GM12864 (cell line): Measurements from ENCODE around the gene PI4KB.

Experiments used
- DNase-seq: peaks from one replicate; pipeline ENCODE4 v3.0.0-alpha.2; 2011; ENCODE audit warnings: low read depth
- H3K4me3 ChIP-seq: 2 replicates; pipeline ENCODE4 v1.5.1; 2011; ENCODE audit warnings: mild to moderate bottlenecking, low read depth, low read length, control low read depth
- TF ChIP-seq, protein P1 (sequence below): IDR thresholded peaks from 2 replicates; pipeline ENCODE4 v1.5.1; 2011; ENCODE audit warnings: low read depth, mild to moderate bottlenecking, moderate library complexity, low read length, control low read depth, inconsistent platforms; ENCODE audit errors: missing control alignments

The PI4KB gene

DNA sequence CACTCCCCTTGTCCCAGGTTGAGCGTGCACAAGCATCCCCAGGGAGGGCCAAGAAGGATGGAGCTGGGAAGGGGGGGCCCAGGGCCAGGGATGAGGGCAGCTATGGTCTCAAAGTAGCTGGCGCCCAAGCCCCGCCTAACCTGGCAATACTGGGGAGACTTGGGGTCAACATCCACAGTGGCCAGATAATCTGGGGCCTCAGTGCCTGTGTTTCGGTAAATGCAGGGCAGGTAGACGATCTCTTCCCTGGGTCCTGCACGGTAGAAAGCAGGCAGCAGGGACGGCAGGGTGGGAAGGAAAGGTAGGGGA, 42.0 kb upstream of the PI4KB start:
- TF ChIP-seq, protein P1, sequence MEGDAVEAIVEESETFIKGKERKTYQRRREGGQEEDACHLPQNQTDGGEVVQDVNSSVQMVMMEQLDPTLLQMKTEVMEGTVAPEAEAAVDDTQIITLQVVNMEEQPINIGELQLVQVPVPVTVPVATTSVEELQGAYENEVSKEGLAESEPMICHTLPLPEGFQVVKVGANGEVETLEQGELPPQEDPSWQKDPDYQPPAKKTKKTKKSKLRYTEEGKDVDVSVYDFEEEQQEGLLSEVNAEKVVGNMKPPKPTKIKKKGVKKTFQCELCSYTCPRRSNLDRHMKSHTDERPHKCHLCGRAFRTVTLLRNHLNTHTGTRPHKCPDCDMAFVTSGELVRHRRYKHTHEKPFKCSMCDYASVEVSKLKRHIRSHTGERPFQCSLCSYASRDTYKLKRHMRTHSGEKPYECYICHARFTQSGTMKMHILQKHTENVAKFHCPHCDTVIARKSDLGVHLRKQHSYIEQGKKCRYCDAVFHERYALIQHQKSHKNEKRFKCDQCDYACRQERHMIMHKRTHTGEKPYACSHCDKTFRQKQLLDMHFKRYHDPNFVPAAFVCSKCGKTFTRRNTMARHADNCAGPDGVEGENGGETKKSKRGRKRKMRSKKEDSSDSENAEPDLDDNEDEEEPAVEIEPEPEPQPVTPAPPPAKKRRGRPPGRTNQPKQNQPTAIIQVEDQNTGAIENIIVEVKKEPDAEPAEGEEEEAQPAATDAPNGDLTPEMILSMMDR = no peak
- DNase-seq = no peak
- H3K4me3 ChIP-seq = no peak overlapping the region

DNA sequence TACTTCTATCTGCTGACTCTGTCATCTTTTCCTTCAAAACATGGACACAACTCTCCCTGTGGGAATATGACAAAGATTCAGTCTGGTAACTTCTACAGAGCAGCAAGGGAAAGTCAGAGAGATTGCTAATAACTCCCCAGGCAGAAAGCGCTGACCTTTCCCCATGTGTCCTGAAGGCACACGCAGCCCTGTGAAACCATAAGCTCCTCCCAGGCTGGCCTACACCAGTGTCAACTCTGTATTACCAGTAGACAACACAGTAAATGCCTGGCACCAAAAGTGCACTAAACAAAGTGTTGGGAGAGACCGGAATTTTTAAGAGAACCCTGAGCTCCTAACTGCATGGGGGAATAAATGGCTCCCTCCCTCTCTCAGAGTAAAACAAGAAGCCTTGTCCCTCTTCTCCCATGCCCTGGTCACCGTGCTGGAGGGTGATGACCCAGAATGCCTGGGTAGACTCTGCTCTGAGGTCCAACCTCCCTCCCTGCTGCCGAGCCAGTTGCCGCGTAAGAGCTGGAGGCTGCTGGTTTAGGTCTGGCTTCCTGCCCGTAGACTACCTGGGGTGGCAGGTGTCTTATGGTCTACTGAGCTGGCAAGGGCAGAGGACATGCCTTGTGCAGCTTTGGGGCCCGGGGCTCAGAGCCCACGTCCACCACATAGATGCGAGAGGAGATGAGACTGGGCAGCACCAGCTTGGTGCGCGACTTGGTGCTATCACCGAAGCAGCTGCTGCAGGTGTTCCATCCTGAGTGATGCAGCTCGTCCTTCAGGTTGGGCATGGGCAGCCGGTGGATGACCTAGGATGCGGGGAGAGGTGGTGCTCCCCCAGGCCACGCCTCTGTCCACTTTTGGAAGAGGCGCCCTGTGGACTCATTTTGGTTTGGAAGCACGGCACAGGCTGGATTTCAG, 41.4 kb upstream of the PI4KB start:
- DNase-seq = no peak
- TF ChIP-seq, protein P1 = no peak
- no peak overlapping the region for H3K4me3 ChIP-seq

DNA sequence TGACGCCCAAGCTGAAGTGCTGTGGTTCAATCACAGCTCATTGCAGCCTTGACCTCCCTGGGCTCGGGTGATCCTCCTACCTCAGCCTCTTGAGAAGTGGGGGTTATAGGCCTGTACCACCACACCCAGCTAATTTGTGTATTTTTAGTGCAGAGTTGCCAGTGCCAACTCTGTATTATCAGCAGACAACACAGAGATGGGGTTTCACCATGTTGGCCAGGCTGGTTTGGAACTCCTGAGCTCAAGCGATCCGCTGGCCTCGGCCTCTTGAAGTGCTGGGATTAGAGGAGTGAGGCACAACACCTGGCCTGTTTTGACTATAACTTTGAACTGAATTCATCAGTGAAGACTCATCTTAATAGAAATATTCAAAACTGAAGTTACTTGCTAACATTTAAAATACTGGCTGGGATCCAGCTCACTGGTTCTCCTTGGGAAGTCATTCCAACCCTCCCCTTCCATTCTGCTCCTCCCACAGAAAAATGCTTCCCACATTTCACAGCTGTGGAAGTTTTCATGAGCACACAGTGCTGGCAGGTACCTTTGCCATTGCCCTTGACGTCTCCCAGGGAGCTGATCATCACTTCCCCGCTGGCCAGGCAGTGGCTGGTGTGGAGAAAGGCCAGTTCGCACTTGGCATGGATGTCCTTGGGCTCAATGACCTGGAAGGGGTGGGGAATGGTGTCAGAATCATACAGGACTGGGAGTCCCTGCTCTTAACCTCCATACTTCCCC, 40.6 kb upstream of the PI4KB start:
- no peak for DNase-seq
- TF ChIP-seq, protein P1 = no peak
- H3K4me3 ChIP-seq = no peak overlapping the region

DNA sequence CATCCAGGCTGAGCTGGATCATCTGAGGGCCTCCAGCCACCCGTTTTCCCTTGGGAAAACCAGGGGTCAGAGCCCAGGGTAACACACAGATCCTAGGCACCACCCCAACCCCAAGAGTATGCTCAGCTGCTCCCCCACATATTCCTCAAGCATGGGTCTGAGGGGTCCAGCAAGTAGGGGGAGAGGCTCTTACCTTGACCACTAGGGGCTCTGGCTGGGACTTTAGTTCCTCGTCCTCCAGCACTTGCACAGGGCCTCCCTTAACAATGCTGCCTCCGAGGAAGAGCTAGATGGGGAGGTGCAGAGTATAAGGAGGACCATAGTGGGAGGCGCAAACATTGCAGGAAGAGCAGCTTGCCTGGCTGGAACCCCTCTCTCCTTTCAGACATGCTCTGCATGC, 37.8 kb upstream of the PI4KB start:
- no peak overlapping the region for H3K4me3 ChIP-seq
- no peak for DNase-seq
- TF ChIP-seq, protein P1 = peak; percentile 17

DNA sequence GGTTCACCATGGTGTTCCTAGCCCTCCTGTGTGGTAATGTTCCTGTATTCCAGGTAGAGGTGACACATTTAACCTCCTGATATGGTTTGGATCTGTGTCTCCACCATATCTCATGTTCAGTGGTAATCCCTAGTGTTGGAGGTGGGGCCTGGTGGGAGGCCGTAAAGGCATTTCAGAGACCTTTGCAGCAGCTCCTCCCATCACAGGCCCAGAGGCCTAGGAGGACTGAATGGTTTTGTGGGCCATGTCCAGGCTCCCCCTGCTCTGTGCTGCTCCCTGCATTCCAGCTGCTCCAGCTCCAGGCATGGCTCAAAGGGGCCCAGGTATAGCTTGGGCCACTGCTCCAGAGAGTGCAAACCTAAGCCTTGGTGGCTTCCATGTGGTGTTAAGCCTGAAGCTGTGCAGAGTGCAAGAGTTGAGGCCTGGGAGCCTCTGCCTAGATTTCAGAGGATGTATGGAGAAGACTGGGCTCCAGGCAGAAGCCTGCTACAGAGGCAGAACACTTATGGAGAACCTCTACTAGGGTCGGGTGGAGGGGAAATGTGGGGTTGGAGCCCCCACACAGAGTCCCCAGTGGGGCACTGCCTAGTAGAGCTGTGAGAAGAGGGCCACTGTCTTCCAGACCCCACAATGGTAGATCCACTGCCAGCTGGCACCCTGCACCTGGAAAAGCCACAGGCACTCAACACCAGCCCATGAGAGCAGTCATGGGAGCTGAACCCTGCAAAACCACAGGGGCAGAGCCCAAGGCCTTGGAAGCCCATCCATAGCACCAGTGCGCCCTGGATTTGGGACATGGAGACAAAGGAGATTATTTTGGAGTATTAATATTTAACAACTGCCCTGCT, 35.3 kb upstream of the PI4KB start:
- TF ChIP-seq, protein P1 = no peak
- no peak for DNase-seq
- no peak overlapping the region for H3K4me3 ChIP-seq

DNA sequence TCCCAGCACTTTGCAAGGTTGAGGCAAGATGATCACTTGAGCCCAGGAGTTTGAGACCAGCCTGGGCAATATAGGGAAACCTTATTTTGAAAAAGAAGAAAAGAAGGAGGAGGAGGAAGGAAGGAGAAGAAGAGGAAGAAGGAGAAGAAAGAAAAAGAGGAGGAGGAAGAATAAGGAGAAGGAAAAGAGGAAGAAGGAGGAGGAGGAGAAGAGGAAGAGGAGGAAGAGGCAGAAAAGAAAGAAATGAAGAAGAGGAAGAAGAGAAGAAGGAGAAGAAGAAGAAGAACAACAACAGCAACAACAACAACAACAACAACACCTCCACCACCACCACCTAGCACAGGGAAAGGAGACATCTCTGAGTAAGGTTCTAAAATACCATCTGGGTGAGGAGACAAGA, 34.7 kb upstream of the PI4KB start:
- DNase-seq = no peak
- TF ChIP-seq, protein P1 = no peak
- no peak overlapping the region for H3K4me3 ChIP-seq
